HG03103 (cell line): ENCODE measurements around the gene TBC1D16.
A peak's percentile ranks its signal among the peaks of the same experiment; 100 is the strongest.

Source experiments
- ATAC-seq: cut with Tn5 transposase; IDR thresholded peaks from one replicate; pipeline ENCODE4 v1.9.1; 2021; ENCODE audit warnings: low read depth; ENCODE audit not compliant: unreplicated experiment

Gene TBC1D16, protein sequence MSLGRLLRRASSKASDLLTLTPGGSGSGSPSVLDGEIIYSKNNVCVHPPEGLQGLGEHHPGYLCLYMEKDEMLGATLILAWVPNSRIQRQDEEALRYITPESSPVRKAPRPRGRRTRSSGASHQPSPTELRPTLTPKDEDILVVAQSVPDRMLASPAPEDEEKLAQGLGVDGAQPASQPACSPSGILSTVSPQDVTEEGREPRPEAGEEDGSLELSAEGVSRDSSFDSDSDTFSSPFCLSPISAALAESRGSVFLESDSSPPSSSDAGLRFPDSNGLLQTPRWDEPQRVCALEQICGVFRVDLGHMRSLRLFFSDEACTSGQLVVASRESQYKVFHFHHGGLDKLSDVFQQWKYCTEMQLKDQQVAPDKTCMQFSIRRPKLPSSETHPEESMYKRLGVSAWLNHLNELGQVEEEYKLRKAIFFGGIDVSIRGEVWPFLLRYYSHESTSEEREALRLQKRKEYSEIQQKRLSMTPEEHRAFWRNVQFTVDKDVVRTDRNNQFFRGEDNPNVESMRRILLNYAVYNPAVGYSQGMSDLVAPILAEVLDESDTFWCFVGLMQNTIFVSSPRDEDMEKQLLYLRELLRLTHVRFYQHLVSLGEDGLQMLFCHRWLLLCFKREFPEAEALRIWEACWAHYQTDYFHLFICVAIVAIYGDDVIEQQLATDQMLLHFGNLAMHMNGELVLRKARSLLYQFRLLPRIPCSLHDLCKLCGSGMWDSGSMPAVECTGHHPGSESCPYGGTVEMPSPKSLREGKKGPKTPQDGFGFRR

GRCh38 chr17:80035687-80035936, at the start of gene TBC1D16:
Gene TBC1D16, minus strand, starts transcription at chr17:80035872. Its CDS starts 22,325 bp downstream, at chr17:80013547.
- ATAC-seq, result peak; percentile 49

DNA sequence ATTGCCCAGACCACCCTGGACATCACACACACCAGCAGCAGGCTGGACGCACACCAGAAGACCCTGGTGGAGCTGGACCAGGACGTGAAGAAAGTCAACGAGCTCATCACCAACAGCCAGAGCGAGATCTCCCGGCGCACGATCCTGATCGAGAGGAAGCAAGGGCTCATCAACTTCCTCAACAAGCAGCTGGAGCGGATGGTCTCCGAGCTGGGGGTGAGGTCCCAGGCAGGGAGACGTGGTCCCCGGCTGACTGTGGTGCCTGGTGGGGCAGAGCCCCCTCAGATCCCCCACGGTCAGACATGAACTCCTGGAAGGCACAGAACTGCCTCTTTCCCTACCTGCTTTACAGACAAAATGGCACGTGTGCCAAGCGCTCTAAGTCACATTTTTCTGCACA, 49.1 kb upstream of the TBC1D16 start:
- no peak for ATAC-seq

DNA sequence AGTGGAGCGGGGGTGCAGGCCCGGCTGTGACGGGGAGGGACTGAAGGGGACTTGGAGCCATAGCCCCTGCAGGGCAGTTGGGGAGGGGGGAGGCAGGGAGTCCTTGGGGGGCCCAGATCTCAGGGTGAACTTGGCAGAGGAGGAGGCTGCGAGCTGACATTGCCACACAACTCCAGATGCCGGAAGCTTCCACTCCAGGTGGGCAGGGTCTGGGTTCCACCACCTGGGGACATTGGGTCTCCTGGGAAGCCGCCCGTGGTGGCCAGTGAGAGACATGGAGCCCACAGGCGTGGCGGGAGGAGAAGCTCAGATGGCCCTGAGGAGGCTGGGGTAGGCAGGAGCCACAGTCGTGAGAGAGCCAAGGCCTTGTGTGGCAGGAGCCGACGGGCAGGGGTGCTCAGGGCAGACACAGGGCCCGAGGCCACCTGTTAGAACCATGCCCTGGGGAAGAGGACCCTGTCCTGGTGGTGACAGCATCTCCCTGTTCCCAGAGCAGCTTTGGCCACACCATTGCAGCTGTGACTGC, 47.5 kb upstream of the TBC1D16 start:
- no peak for ATAC-seq

GRCh38 chr17:80082403-80083135, 46.9 kb upstream of the TBC1D16 start:
- ATAC-seq, result no peak

GRCh38 chr17:80081596-80081995, 45.9 kb upstream of the TBC1D16 start:
- no peak for ATAC-seq

- no peak for ATAC-seq
Measured at GRCh38 chr17:80080081-80080480, 44.4 kb upstream of the TBC1D16 start.

DNA sequence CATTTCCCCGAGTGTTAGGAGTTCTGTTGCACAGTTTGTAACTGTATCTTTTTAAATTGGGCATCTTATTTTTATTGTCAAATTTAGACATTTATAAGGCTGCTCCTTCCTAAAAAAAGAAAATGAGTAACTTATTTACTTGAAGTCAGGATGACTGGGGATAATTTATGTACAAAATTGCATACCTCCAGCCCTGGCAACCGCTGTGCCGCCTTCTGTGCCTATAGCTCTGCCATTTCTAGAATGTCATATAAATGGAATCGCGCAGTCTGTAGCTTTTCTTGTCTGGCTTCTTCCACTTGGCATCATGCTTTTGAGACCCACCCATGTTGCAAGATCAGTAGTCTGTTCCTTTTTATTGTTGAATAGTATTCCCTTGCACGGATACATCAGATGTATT, 36.7 kb upstream of the TBC1D16 start:
- no peak for ATAC-seq

- no peak for ATAC-seq
Measured at GRCh38 chr17:80071116-80071841, 35.6 kb upstream of the TBC1D16 start.

DNA sequence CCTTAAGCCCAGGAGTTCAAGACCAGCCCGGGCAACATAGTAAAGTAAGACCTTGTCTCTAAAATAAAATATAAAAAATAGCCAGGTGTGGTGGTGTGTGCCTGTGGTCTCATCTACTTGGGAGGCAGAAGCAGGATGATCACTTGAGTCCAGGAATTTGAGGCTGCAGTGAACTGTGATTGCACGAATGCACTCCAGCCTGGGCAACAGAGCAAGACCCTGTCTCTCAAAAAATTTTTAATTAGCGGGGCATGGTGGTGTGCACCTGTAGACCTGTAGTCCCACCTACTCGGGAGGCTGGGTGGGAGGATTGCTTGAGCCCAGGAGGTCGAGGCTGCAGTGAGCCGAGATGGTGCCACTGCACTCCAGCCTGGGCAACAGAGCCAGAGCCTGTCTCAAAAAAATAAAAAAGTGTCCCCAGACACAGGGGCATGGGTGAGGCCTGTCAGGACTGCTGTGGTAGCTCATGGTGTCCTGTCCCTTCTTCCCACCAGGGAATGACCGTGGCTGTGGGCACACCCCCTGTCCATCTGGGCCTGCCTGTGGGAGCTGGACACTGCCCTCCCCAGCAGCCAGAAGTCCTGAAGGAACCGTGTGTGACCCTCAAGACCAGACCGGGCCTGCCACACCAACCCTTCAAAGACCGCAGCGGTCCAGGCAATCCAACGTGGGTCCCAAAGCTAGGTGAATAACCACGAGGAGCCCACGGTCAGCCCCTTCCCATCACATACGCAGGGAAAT, 34.9 kb upstream of the TBC1D16 start:
- ATAC-seq, result no peak

DNA sequence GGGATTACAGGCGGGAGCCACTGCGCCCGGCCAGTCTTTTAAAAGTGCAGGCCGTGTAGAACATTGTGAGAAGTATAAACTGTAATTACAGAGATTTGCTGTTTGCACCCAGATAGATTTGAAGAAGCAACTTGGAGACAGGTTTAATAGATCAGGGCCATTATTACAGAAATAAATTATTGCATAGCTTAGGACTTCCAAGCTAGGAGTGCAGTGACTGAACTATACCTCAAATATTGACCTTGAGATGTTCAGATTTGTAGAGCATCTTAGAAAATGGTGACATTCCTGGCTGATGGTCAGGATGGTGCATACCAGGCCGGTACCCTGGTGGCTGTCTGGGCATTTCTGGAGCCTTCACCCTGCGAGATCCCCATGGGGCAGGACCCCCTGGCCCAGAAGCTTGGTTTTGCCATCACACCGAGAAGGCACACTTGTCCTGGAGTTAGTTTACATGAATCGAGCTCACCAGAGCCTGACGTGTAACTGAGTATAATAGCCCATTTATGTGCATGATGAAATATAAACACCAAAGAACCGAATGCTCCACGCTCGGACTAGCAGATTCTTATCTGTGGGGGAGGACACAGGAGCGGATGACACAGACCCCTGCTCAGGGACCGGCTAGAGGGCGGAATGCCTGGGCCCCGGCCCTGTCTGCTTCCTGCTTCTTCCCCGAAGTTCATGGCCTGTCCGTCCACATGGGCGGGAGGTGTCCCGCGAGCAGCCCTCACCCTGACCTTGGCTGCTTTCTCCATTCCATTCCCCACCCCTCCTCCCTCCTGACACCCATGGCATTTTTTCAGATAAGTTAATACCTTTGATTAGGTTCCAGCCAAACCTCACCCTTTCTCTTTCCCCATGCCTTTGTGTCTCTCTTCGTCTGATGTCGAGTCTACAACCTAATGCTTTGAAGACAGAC, 32.9 kb upstream of the TBC1D16 start:
- ATAC-seq, result no peak

GRCh38 chr17:80067393-80067986, 31.8 kb upstream of the TBC1D16 start:
- ATAC-seq, result no peak

DNA sequence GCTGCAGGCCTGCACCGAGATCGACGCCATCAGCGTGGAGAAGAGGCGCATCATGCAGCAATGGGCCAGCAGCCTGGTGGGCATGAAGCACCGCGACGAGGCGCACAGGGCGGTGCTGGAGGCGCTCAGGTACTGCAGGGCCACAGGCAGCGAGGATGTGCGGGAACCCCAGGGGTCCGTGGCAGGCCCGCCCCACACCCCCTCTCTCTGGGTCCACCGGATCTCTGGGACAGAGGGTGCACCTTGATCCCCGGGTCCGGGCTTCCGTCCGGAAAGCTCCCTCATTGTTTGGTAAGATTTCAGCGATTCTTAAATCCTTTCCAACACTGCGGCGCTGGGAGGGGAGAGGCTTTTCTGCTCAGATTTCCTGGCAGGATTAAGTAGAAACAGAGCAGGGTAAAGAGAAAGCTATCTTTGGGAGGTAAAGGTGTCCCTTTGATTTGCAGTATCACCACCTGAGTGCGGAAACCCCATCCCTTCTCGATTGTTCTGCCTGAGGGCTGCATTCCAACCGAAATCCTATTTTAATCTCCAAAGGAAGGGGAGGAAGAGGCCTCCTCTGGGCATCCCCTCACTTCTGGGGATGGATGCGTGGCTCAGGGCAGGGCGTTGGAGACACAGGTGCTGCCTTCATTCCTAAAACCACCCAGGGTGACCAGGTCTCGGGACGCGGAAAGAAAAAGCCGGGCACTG, 30.0 kb upstream of the TBC1D16 start:
- no peak for ATAC-seq

DNA sequence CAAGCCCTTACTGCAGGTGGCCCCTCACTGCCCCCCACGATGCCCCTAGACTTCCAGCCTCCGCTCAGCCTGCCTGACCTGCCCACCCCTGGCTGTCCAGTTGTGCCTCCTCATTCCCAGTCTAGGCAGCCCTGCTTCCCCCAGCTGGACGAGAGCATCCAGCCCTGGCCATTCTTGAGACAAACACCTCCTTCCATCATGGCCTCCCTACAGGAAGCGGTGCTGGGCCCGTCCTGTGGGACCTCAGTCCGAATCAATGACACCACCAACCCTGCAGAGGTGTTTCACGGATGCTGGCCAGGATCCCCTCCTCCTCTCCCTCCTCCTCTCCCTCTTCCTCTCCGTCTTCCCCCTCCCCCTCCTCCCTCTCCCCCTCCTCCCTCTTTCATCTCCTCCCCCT, 29.0 kb upstream of the TBC1D16 start:
- ATAC-seq, result no peak

GRCh38 chr17:80063830-80064585, 28.3 kb upstream of the TBC1D16 start:
- no peak for ATAC-seq

GRCh38 chr17:80061421-80061820, 25.7 kb upstream of the TBC1D16 start:
- ATAC-seq, result no peak

GRCh38 chr17:80060644-80061043, 25.0 kb upstream of the TBC1D16 start:
- no peak for ATAC-seq

- no peak for ATAC-seq
Measured at GRCh38 chr17:80058311-80058955, 22.8 kb upstream of the TBC1D16 start.
